T1000 (cell line): ENCODE measurements around the gene AUTS2.

Experiments used
- DNase-seq: peaks from one replicate; lab custom pipeline; 2025; ENCODE audit warnings: mixed read lengths; lab: John Stamatoyannopoulos, UW

Gene AUTS2

DNA sequence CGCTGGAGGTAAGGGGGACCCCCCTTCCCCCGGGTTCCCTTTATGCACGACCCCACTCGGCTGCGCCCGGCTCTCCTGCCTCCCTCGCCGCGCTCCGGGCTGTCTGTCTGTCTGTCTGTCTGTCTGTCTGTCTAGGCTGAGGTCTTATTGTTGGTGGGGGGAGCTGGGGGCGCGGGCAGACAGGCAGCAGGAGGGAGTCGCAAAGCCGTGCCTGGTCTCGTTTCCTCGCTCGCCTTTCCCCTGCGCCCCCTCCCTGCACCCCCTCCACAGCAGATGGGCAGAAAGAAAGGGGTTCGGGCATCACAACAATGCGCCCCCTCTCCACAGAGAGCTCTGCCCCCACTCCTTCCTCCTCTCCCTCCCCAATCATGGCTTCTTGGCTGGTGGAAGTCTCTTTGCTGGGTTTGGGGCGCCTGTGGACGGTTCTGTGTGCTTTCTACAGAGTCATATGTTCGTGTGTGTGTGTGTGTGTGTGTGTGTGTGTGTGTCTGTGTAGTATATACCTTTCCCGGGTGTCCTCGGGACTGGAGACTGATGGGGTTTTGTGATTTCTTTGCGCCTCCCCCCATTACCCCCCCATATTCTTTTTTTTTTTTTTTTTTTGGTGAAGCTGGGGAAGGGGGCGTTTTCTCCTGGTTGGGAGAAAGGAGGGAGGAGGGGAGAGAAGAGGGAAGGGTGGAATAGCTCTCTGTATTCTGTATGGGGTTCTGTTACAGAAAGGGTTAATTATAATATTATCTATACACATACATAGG, 1.9 kb downstream of the AUTS2 start:
- no peak for DNase-seq

GRCh38 chr7:69600710-69601519, 2.6 kb downstream of the AUTS2 start:
- no peak for DNase-seq

GRCh38 chr7:69602522-69602921, 4.2 kb downstream of the AUTS2 start:
- no peak for DNase-seq

DNA sequence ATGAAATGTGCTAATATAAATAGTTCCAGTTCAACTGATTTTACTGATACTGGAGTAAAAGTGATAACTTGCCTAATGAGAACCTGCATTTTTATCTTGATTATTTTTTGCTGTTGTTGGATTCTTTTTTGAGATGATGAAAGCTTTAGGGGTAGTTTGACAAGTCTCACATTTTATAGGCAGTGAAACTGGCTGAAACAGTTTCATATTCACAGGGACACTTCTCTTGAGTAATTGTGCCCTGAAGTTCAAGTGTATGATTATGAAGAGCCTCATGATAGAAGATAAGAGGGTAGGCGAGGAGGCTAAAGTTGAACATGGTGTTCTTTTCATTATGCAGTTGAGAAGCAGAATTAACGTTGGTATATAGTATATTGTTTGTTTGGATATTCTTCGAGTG, 5.1 kb downstream of the AUTS2 start:
- DNase-seq = no peak

GRCh38 chr7:69603937-69604494, 5.7 kb downstream of the AUTS2 start:
- no peak for DNase-seq

GRCh38 chr7:69605070-69605469, 6.8 kb downstream of the AUTS2 start:
- DNase-seq = no peak

GRCh38 chr7:69605546-69605945, 7.3 kb downstream of the AUTS2 start:
- no peak for DNase-seq

DNA sequence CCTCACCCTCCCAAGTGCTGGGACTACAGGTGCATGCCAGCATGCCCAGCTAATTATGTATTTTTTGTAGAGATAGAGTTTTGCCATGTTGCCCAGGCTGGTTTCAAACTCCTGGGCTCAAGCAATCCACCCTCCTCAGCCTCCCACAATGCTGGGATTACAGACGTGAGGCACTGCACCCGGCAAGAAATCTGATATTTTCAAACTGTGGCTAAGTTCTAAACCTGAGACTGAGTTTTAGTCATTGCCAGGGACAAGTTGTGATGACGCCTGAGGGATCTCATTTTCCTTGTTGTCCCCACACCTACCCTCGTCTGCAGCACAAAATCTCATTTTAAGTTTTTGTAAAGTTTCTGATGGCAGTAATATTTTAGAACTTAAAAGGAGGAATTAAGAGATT, 9.8 kb downstream of the AUTS2 start:
- no peak for DNase-seq

- no peak for DNase-seq
Measured at GRCh38 chr7:69608878-69609277, 10.6 kb downstream of the AUTS2 start.

GRCh38 chr7:69609541-69610373, 11.5 kb downstream of the AUTS2 start:
- DNase-seq = no peak

DNA sequence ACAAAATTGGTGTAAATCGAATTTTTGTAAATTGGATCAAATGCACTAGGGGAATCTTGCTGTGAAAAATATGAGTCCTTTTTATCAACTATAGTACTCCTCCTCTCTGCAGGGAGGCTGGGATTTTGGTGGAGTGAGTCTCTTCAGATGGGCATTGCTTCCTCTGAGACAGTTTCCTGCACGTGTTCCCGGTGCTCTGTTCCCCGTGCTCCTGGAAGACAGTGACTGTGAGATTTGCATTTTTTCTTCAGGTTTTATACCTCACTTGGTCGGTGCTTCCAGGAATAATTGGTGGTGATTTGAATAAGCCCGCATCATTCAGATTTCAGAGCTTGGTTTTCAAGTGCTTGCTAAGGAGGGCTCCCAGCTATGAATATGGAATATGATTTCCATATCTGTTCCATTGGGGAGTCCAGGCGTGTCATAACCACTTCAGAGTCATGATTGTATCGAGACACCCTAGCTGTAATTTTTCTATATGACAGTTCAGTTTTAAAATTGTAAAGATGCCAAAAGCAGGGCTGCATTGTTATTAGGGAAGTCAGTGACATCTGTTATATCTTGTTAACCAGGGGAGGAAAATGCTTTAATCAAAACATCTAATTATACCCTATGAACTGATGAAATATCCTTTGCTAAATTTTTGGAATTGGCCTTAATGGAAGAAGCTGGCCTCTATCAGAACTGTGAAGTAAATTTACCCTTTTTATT, 12.3 kb downstream of the AUTS2 start:
- DNase-seq = no peak

DNA sequence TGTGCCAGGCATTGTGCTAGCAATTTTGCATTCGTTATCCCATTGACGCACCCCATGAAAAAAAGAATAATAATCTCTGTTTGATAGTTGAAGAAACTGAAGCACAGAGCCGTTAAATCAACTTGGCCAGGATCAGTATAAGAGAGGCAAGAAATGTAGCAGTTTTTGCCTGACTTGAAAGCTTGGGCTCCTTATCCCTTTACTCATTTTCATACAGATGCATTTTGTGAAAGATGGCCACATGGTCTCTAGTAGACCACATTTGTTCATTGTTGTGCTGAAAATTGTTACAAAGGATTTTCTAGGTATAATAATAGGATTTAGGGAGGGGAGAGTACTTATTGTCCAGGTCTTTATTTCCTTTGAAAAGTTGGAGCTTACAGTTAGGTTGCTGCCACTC, 14.7 kb downstream of the AUTS2 start:
- DNase-seq = no peak

DNA sequence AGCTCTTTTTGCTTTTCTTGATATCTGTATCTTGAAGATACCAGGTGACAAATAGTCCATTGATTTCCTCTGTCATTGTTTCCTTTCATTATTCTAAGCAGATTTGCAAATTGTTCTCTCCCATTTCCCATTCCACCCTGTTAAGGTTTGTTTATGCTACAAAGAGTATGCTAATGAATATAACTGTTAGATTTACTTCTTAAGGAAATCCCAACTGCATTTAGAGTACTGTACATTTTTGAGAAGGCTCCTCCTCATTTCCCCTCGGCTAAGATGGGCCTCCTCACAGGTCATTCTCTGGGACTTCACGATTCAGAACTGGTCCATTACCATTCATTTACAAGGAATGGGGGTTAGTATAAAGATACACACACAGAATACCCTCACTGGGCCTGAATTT, 15.6 kb downstream of the AUTS2 start:
- DNase-seq = no peak

DNA sequence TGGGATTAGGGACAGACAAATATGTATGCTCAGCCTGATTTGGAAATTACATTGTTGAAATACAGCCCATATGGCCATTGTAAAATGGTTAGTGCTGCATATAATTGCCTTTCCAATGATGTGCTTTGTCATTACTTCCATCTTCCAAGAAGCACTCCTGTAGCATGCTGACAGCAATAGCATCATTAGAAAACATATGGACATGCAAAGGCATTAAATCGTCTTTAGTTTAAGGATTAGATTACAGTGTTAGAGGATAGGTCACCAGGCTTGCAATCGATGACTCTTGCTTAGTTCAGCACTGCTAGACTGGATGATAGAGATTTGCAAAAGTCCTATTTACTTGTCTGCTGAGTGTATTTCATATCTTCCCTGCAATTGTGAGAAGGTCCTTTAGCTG, 17.4 kb downstream of the AUTS2 start:
- DNase-seq = no peak

DNA sequence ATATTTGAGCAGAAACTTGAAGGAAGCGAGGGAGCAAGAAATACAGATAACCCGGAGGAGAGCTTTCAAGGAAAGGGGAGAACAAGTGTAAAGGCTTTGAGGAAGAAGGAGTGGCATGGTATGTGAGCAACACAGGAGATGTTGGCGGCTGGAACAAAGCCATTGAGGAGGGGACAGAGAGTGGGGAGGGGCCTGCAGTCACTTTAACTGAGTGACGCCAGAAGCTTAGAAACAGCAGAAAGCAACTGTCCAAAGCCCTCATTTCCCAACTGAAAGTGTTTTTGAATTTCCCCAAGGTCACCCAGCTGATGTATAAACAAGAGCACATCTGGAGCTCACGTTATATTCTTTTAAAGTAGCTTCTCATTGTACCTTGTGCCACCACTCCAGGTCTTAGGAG, 19.1 kb downstream of the AUTS2 start:
- no peak for DNase-seq

DNA sequence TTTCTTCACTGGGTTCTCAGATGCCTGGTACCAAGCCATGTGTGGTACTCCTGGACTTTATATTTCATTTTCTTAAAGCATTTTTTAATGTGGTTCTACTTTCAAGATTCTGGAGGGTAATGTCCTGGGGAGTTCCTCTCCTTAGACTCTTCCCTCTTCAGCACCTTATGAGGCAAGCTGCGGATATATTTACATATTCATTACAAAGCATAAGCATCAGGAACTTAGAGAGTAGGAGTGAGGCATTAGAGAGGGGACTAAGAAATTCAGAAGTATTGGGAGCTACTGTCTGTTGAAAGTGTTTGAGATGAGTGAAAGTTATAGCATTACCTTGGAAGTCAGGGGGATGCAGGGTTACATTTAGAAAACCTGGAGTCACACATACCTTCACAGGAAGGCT, 20.8 kb downstream of the AUTS2 start:
- no peak for DNase-seq

- no peak for DNase-seq
Measured at GRCh38 chr7:69619635-69620034, 21.4 kb downstream of the AUTS2 start.

- DNase-seq = no peak
Measured at GRCh38 chr7:69620063-69620462, 21.8 kb downstream of the AUTS2 start.

DNA sequence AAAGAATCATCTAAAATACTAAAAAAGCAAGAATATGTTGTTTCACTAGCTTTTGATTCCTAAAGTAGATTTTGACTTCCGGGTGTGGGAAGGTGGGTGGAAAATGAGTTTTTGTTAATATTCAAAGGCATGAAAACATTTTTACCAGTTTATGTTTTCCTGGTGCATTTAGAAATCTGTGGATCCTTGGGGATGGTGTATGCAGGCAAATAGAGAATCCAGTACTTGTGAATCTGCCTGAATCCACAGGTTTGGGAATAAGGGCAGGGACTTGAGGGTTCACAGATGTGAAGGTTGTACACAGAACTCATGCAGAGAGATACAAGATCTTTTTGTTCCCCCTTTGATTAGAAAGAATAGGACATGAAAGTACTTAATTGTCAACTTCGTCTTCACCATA, 22.4 kb downstream of the AUTS2 start:
- no peak for DNase-seq

DNA sequence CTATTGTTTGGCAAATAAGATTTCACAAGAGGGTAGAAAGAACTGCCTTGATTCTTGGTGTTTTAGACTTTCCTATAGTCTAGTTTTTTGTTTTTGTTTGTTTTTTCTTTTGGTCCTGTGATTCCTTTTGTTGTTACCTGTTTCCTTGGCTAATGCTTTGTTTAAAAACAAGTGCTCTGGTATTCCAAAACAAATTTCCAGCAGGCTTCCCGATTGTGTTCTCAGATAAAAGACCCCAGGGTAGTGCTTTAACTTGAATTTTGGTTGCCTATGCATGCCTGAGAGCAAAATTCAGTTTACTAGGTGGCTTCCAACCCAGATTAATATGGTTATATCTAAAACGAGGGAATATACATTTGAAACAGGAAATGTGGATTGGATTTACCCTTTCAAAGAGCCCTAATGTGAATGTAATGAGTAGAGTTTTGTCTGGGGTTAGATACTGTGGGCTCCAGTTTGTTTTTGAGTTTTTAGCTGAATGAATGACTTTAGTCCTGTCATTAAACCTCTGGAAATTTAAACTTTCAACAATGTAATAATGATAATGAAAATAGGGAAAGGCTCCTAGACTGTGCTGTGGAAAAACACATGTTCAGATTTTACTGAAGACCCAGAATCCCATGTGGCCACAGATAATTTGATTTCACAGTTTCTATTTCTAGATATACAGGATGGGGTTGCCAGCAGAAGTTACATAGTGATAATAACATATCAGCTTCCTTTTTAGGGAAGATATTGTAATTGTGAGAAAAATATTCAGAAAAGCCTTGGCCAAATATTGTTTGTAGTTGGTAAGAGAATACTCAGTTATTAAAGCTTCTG, 23.9 kb downstream of the AUTS2 start:
- no peak for DNase-seq

GRCh38 chr7:69622960-69623359, 24.7 kb downstream of the AUTS2 start:
- no peak for DNase-seq
